Suprapubic skin (tissue), 4 donors: ENCODE data around the gene MAP2. TPM values are rescaled to one million over a fixed set of nuclear protein-coding genes. Genes with fewer than 3 reads are reported as not detected.

ENCODE experiments used
- DNase-seq, 2 donors: peaks; one replicate each; pipeline ENCODE4 v3.0.0-alpha.2; 2019; ENCODE audit warnings: low spot score in 2 of 2
- H3K27ac ChIP-seq: fragments of 200-600 bp; sonication (generic); one replicate; pipeline ENCODE4 v1.5.1; 2019
- H3K27me3 ChIP-seq: fragments of 200-600 bp; sonication (generic); one replicate; pipeline ENCODE4 v1.5.1; 2019
- H3K36me3 ChIP-seq: fragments of 200-600 bp; sonication (generic); one replicate; pipeline ENCODE4 v1.5.1; 2019
- H3K4me1 ChIP-seq: fragments of 200-600 bp; sonication (generic); one replicate; pipeline ENCODE4 v1.5.1; 2019
- H3K4me3 ChIP-seq: fragments of 200-600 bp; sonication (generic); one replicate; pipeline ENCODE4 v1.5.1; 2019; ENCODE audit warnings: mild to moderate bottlenecking
- H3K9me3 ChIP-seq: fragments of 200-600 bp; sonication (generic); one replicate; pipeline ENCODE4 v1.5.1; 2019
- CTCF ChIP-seq, 2 donors: fragments of 200-600 bp in 1 of 2; fragments of 450-650 bp in 1 of 2; sonication (generic) in 1 of 2; IDR thresholded peaks; one replicate each; pipeline ENCODE4 v1.5.1; 2016 to 2019; ENCODE audit warnings: antibody characterized with exemption in 2 of 2, mild to moderate bottlenecking in 1 of 2, moderate library complexity in 1 of 2
- EP300 ChIP-seq: sonication (generic); formaldehyde crosslinking; IDR thresholded peaks from one replicate; pipeline ENCODE4 v1.6.1; 2017; ENCODE audit warnings: antibody characterized with exemption
- POLR2A ChIP-seq, 2 donors: fragments of 450-650 bp; IDR thresholded peaks; one replicate each; pipeline ENCODE4 v1.6.1; 2017; ENCODE audit warnings: antibody characterized with exemption in 2 of 2, mild to moderate bottlenecking in 2 of 2, moderate library complexity in 2 of 2
- POLR2AphosphoS5 ChIP-seq, 3 donors: sonication (generic); formaldehyde crosslinking; IDR thresholded peaks; one replicate each; pipeline ENCODE4 v1.6.1; 2017; ENCODE audit warnings: antibody characterized with exemption in 3 of 3
- WGBS: methylation state at CpG from one replicate; pipeline ENCODE4 v1.1.5; 2018; 5-methylcytosine and 5-hydroxymethylcytosine counted together
- total RNA-seq, 4 donors: library from RNA; depleted of rRNA; stranded (reverse); fragments of >200 nt; gene quantifications; one replicate each; pipeline ENCODE4 v1.1.0, GENCODE V29; 2016

Gene MAP2
- total RNA-seq, 4 donors from 2014 or later, result 42.0 to 54.5 (median 47.1) TPM

DNA sequence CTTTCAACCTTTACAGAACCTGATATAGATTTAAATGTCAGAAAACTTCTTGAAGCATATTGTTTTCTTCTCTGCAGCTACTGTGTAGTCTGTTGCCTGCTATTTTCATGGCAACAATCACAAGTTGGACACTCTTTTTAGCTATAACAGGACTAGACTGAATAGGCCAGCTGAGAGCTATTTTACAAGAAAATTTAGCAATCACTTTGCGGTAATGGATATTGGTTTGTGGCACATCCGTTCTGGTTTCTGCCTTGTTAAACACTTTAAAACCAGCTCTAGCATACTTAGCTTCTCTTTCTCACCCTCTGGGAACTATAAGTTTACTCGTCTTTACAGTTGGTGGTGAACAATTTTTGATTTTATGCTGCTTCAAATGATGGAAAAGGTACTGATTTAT, 125.7 kb downstream of the MAP2 start:
- whole genome bisulfite sequencing, result 86% methylated on average over 3 of the region's 3 CpGs
- DNase-seq, result no peak
- H3K4me1 ChIP-seq, result no peaks in the 10 kb centered on the region

DNA sequence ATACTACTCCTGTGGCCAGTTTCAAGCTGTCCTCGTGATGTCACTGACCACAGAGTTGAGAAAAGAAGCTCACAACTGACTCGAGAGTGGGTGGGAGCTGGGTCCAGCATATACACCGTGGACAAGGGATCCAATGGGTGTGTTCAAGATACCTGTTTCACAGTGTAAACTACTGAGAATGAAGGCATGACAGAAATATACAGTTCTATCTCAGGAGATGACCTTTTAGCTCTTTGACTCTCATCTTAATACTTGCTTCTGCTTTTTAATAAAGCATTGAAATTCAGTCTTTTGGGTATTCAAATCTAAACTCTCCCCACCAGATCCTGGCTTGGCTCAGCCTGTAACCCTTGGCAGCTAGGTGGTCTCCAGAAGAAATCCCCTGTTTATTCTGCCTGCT, 130.1 kb downstream of the MAP2 start:
- Histone ChIP-seq H3K4me3 (no peak overlapping the region), H3K36me3 (no peaks in the 10 kb centered on the region), H3K9me3 (no peaks in the 10 kb centered on the region), H3K27me3 (no peaks in the 10 kb centered on the region), H3K4me1 (no peaks in the 10 kb centered on the region), H3K27ac (no peak overlapping the region)
- TF ChIP-seq CTCF (IDR thresholded peaks at IDR 0.05) (no peak), POLR2A (IDR thresholded peaks at IDR 0.05) (no peak), EP300 (no peak), POLR2AphosphoS5 (IDR thresholded peaks at IDR 0.05) (no peak)
- DNase-seq, result no peak
- 81% methylated on average over 3 of the region's 3 CpGs for WGBS

More for the DNA sequence above, 125.7 kb downstream of the MAP2 start:
- Histone ChIP-seq H3K9me3 (no peaks in the 10 kb centered on the region), H3K4me3 (no peak overlapping the region), H3K36me3 (no peaks in the 10 kb centered on the region), H3K27ac (no peak overlapping the region), H3K27me3 (no peaks in the 10 kb centered on the region)
- TF ChIP-seq POLR2AphosphoS5 (IDR thresholded peaks at IDR 0.05) (no peak), EP300 (no peak), CTCF (IDR thresholded peaks at IDR 0.05) (no peak), POLR2A (IDR thresholded peaks at IDR 0.05) (no peak)

- DNase-seq, result no peak
- TF ChIP-seq POLR2AphosphoS5 (IDR thresholded peaks at IDR 0.05) (no peak), CTCF (IDR thresholded peaks at IDR 0.05) (peak in 1 of 2 donors; percentile 17)
- no peaks in the 10 kb centered on the region for H3K4me1 ChIP-seq
- H3K27me3 ChIP-seq, result no peaks in the 10 kb centered on the region
- H3K27ac ChIP-seq, result no peak overlapping the region
- no peak overlapping the region for H3K4me3 ChIP-seq
- no peaks in the 10 kb centered on the region for H3K9me3 ChIP-seq
- whole genome bisulfite sequencing, result 56% methylated on average over 4 of the region's 4 CpGs
- H3K36me3 ChIP-seq, result no peaks in the 10 kb centered on the region
Observed at GRCh38 chr2:209556354-209556961, 132.6 kb downstream of the MAP2 start.

GRCh38 chr2:209560911-209561310, 137.1 kb downstream of the MAP2 start:
- TF ChIP-seq EP300, result no peak
- TF ChIP-seq CTCF (IDR thresholded peaks at IDR 0.05), result no peak
- no peak for TF ChIP-seq POLR2A (IDR thresholded peaks at IDR 0.05)
- TF ChIP-seq POLR2AphosphoS5 (IDR thresholded peaks at IDR 0.05), result no peak
- Histone ChIP-seq H3K36me3 (no peaks in the 10 kb centered on the region), H3K4me1 (peaks cover 3% of the 10 kb centered on the region), H3K4me3 (no peak overlapping the region), H3K9me3 (no peaks in the 10 kb centered on the region), H3K27me3 (no peaks in the 10 kb centered on the region), H3K27ac (no peak overlapping the region)
- 64% methylated on average over 3 of the region's 3 CpGs for WGBS
- no peak for DNase-seq

GRCh38 chr2:209563453-209563852, 139.6 kb downstream of the MAP2 start:
- no peaks in the 10 kb centered on the region for H3K27me3 ChIP-seq
- WGBS, result 88% methylated on average over 5 of the region's 5 CpGs

More at GRCh38 chr2:209563453-209563852, 139.6 kb downstream of the MAP2 start:
- Histone ChIP-seq H3K4me1 (peaks cover 5% of the 10 kb centered on the region), H3K36me3 (no peaks in the 10 kb centered on the region), H3K4me3 (no peak overlapping the region), H3K9me3 (no peaks in the 10 kb centered on the region), H3K27ac (no peak overlapping the region)
- DNase-seq, result no peak
- TF ChIP-seq POLR2A (IDR thresholded peaks at IDR 0.05) (no peak), POLR2AphosphoS5 (IDR thresholded peaks at IDR 0.05) (no peak), CTCF (IDR thresholded peaks at IDR 0.05) (no peak), EP300 (no peak)
